A673 (cell line): ENCODE data around the gene GUK1. TPM values are rescaled to one million over a fixed set of nuclear protein-coding genes. Genes with fewer than 3 reads are reported as not detected.

ENCODE experiments used
- BruUV-seq: library from RNA; stranded (reverse); fragments of 400-500 nt; replicated peaks from 2 replicates; lab custom pipeline; 2021; lab: Mats Ljungman, UMichigan
- CTCF ChIA-PET: fragments of 300-600 bp; sonication (Branson Sonifier 250); formaldehyde crosslinking; loops from one replicate; lab custom pipeline; 2022; ENCODE audit warnings: antibody characterized with exemption; lab: Charles Lee
- POLR2A ChIA-PET: fragments of 300-600 bp; sonication (Branson Sonifier 250); formaldehyde crosslinking; loops from one replicate; lab custom pipeline; 2022; ENCODE audit warnings: antibody characterized with exemption; ENCODE audit not compliant: low non-redundant PET; lab: Charles Lee
- DNase-seq: peaks from one replicate; pipeline ENCODE4 v3.0.0-alpha.2; 2015; ENCODE audit warnings: low spot score
- H3K27ac ChIP-seq: fragments of 200-600 bp; sonication (generic); 2 replicates; pipeline ENCODE4 v1.5.1; 2016; ENCODE audit warnings: mixed run types, low read depth, mild to moderate bottlenecking, mixed read lengths, antibody characterized with exemption, low read length; ENCODE audit not compliant: poor library complexity, severe bottlenecking
- H3K27me3 ChIP-seq: fragments of 200-600 bp; sonication (generic); replicated peaks from 2 replicates; pipeline ENCODE4 v1.6.1; 2017; ENCODE audit warnings: mixed run types, low read depth, mild to moderate bottlenecking, mixed read lengths, antibody characterized with exemption, low read length; ENCODE audit not compliant: insufficient read depth, poor library complexity
- H3K36me3 ChIP-seq: fragments of 200-600 bp; sonication (generic); 2 replicates; pipeline ENCODE4 v1.6.1; 2016; ENCODE audit warnings: mixed run types, mild to moderate bottlenecking, mixed read lengths, antibody characterized with exemption, low read length; ENCODE audit not compliant: insufficient read depth, poor library complexity, severe bottlenecking
- H3K4me1 ChIP-seq: fragments of 200-600 bp; sonication (generic); 2 replicates; pipeline ENCODE4 v1.6.1; 2017; ENCODE audit warnings: mixed run types, mild to moderate bottlenecking, mixed read lengths, antibody characterized with exemption, low read length; ENCODE audit not compliant: insufficient read depth, poor library complexity, severe bottlenecking
- H3K4me3 ChIP-seq: fragments of 200-600 bp; sonication (generic); 2 replicates; pipeline ENCODE4 v1.5.1; 2016; ENCODE audit warnings: low read depth, mixed run types, mild to moderate bottlenecking, mixed read lengths, low read length; ENCODE audit not compliant: poor library complexity, severe bottlenecking
- H3K9me3 ChIP-seq: fragments of 200-600 bp; sonication (generic); 2 replicates; pipeline ENCODE4 v1.6.1; 2016; ENCODE audit warnings: mixed run types, low read depth, mild to moderate bottlenecking, mixed read lengths, antibody characterized with exemption, low read length; ENCODE audit not compliant: poor library complexity, severe bottlenecking
- EZH2 ChIP-seq: fragments of 200-600 bp; sonication (generic); IDR thresholded peaks from 2 replicates; pipeline ENCODE4 v1.6.1; 2017; ENCODE audit warnings: borderline replicate concordance, low read depth, mild to moderate bottlenecking, mixed read lengths, antibody characterized with exemption, low read length; ENCODE audit not compliant: poor library complexity, severe bottlenecking
- intact Hi-C: fragments of 100-400 bp; cut with micrococcal nuclease; formaldehyde crosslinking; loops from one replicate; pipeline ENCODE4 v1.10.0; 2022; ENCODE audit not compliant: unreplicated experiment
- total RNA-seq: library from RNA; stranded (reverse); gene quantifications from 2 replicates; pipeline ENCODE4 v1.2.3, GENCODE V29; 2021
- TF ChIP-seq, protein P1 (sequence below): fragments of 300-800, 200-600 bp; sonication (generic); conservative IDR thresholded peaks from 2 replicates; pipeline ENCODE4 v1.5.1; 2017; ENCODE audit warnings: low read depth, mild to moderate bottlenecking, antibody characterized with exemption, low read length, moderate library complexity, mixed read lengths

Gene GUK1
- total RNA-seq, 1 experiment from 2014 or later = 130 TPM

DNA sequence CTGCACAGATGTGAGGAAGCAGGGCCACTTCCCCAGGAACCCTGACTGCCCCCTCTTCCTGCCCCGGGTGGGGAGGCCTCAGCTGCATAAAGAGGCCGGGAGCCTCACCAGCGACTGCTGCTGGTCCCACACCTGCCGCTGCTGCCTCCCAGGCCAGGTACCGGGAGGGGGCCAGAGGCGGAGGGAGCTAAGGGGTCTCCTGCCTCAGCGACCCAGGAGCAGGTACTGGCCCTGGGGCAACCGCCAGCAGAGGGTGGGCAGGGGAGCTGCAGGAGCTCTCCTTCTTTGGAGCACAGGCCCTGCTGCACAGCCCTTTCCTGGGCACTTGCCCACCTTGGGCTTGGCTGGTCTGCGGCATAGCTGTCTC is 16.4 kb downstream of the GUK1 start:
- Histone ChIP-seq H3K9me3 (no peaks in the 10 kb centered on the region), H3K27me3 (peaks cover 24% of the 10 kb centered on the region), H3K4me3 (no peak overlapping the region), H3K36me3 (no peaks in the 10 kb centered on the region), H3K4me1 (no peaks in the 10 kb centered on the region), H3K27ac (no peak overlapping the region)
- POLR2A ChIA-PET = no interaction called here
- no TSS peak for BruUV-seq
- DNase-seq = no peak
- TF ChIP-seq, protein P1, sequence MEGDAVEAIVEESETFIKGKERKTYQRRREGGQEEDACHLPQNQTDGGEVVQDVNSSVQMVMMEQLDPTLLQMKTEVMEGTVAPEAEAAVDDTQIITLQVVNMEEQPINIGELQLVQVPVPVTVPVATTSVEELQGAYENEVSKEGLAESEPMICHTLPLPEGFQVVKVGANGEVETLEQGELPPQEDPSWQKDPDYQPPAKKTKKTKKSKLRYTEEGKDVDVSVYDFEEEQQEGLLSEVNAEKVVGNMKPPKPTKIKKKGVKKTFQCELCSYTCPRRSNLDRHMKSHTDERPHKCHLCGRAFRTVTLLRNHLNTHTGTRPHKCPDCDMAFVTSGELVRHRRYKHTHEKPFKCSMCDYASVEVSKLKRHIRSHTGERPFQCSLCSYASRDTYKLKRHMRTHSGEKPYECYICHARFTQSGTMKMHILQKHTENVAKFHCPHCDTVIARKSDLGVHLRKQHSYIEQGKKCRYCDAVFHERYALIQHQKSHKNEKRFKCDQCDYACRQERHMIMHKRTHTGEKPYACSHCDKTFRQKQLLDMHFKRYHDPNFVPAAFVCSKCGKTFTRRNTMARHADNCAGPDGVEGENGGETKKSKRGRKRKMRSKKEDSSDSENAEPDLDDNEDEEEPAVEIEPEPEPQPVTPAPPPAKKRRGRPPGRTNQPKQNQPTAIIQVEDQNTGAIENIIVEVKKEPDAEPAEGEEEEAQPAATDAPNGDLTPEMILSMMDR = no peak
- TF ChIP-seq EZH2 = no peak
- intact Hi-C loops = no loop called here
- CTCF ChIA-PET = no interaction called here

DNA sequence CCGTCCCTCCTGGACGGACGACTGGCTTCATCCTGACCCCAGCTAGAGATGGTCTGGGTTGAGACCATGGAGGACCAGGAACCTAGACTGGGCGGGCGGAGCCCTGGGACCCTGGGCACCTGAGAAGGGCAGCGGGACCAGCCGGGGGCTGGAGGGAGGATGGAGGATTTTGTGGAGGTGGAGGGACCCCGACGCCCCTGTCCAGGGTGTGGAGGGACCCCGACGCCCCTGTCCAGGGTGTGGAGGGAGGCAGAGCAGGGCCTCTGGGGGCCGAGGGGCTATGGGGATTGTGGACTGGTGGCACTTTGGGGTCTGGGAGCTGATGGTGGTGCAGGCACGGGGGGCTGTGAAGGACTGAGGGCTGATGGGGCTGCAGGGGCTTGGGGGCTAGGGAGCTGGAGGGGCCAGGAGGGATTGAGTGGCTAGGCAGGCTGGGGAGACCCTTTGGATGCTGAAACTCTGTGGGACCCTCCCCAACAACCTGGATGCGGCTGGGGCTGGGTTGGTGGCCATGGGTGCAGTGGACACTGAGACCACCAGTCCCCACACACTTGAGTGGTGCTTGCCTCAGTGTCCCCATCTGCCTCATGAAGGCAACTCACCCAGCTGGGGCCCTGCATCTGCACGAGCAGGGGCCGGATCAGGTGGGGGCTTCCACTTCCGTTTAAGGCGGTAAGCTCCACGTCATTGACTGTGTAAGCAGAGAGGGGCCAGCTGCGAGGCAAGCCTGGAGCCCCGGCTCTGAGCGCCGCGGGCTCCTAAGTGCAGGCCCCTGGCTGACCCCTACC is 17.1 kb downstream of the GUK1 start:
- BruUV-seq = no TSS peak
- POLR2A ChIA-PET = no interaction called here
- H3K4me1 ChIP-seq = no peaks in the 10 kb centered on the region
- intact Hi-C loops = no loop called here
- DNase-seq = no peak
- TF ChIP-seq, protein P1 = no peak
- no peak for TF ChIP-seq EZH2
- no peaks in the 10 kb centered on the region for H3K36me3 ChIP-seq
- CTCF ChIA-PET = no interaction called here
- no peak overlapping the region for H3K4me3 ChIP-seq
- H3K9me3 ChIP-seq = no peaks in the 10 kb centered on the region
- peaks cover 24% of the 10 kb centered on the region for H3K27me3 ChIP-seq
- H3K27ac ChIP-seq = no peak overlapping the region

DNA sequence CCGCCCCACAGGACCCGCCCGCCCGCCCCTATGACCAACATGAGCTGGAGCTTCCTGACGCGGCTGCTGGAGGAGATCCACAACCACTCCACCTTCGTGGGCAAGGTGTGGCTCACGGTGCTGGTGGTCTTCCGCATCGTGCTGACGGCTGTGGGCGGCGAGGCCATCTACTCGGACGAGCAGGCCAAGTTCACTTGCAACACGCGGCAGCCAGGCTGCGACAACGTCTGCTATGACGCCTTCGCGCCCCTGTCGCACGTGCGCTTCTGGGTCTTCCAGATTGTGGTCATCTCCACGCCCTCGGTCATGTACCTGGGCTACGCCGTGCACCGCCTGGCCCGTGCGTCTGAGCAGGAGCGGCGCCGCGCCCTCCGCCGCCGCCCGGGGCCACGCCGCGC is 17.6 kb downstream of the GUK1 start:
- Histone ChIP-seq H3K4me3 (no peak overlapping the region), H3K4me1 (no peaks in the 10 kb centered on the region), H3K27me3 (peaks cover 24% of the 10 kb centered on the region), H3K36me3 (no peaks in the 10 kb centered on the region), H3K9me3 (no peaks in the 10 kb centered on the region), H3K27ac (no peak overlapping the region)
- no peak for DNase-seq
- POLR2A ChIA-PET = no interaction called here
- no peak for TF ChIP-seq EZH2
- TF ChIP-seq, protein P1 = no peak
- intact Hi-C loops = no loop called here
- CTCF ChIA-PET = no interaction called here
- BruUV-seq = no TSS peak
